Aorta (tissue), 5 donors: ENCODE measurements around the gene NADK. TPM values are rescaled to one million over a fixed set of nuclear protein-coding genes. Genes with fewer than 3 reads are reported as not detected.

Source experiments
- ATAC-seq: fragments of 200-7000 bp; cut with Tn5 transposase; one replicate; pipeline ENCODE4 v1.9.1; 2022; ENCODE audit warnings: moderate library complexity; ENCODE audit not compliant: low FRiP score
- DNase-seq, 2 donors: peaks; one replicate each; pipeline ENCODE4 v3.0.0-alpha.2; 2020
- H3K27ac ChIP-seq, 2 donors: one replicate each; pipeline ENCODE4 v1.5.1; 2013; ENCODE audit warnings: low read length in 2 of 2, mild to moderate bottlenecking in 2 of 2, moderate library complexity in 2 of 2, control low read depth in 1 of 2, inconsistent platforms in 1 of 2, low read depth in 1 of 2
- H3K27me3 ChIP-seq, 2 donors: one replicate each; pipeline ENCODE4 v1.6.1; 2013; ENCODE audit warnings: control low read depth in 1 of 2, low read length in 1 of 2, mild to moderate bottlenecking in 1 of 2, moderate library complexity in 1 of 2; ENCODE audit not compliant: insufficient read depth in 2 of 2, control insufficient read depth in 1 of 2
- H3K36me3 ChIP-seq, 2 donors: one replicate each; pipeline ENCODE4 v1.6.1; 2013; ENCODE audit warnings: control low read depth in 1 of 2, low read length in 1 of 2, mild to moderate bottlenecking in 1 of 2; ENCODE audit not compliant: insufficient read depth in 2 of 2, control insufficient read depth in 1 of 2
- H3K4me1 ChIP-seq, 2 donors: one replicate each; pipeline ENCODE4 v1.6.1; 2013; ENCODE audit warnings: low read length in 2 of 2, control low read depth in 1 of 2, mild to moderate bottlenecking in 1 of 2, moderate library complexity in 1 of 2; ENCODE audit not compliant: insufficient read depth in 2 of 2, control insufficient read depth in 1 of 2
- H3K4me3 ChIP-seq, 2 donors: one replicate each; pipeline ENCODE4 v1.5.1; 2013; ENCODE audit warnings: low read length in 2 of 2, control low read depth in 1 of 2, mild to moderate bottlenecking in 1 of 2
- H3K9me3 ChIP-seq: one replicate; pipeline ENCODE4 v1.6.1; 2013; ENCODE audit warnings: mild to moderate bottlenecking, low read length; ENCODE audit not compliant: control insufficient read depth
- WGBS, 2 donors: extraction: QIAGEN DNeasy Blood & Tissue Kit; methylation state at CpG; one replicate each; pipeline ENCODE4 v1.1.7; 2013; 5-methylcytosine and 5-hydroxymethylcytosine counted together
- intact Hi-C, 2 donors: fragments of 100-400 bp; cut with DNase I; formaldehyde crosslinking; loops; one replicate each; pipeline versions ENCODE4 v1.14.2 to v1.15.0; 2022
- polyA plus RNA-seq, 2 donors: library from polyadenylated mRNA; stranded (reverse); fragments of 200-250 nt; gene quantifications; one replicate each; pipeline ENCODE4 v1.2.3, GENCODE V29; 2013
- total RNA-seq, 2 donors: library from RNA; stranded (reverse); fragmentation: NEBNext Ultra II Directional; extraction: Animal tissue kit (Norgen Biotek cat#: 25700); gene quantifications; one replicate each; pipeline ENCODE4 v1.2.1, GENCODE V29; 2021
- donor health status: healthy with polysubstance abuse.
- donor health status: Bipolar disorder and iron deficiency.
- donor health status: DM: no; HTN: no; CAD: no.
- donor health status: DM: no; HTN: no; CAD: no.
- donor health status: DM: yes; HTN: yes; CAD: no.

Gene NADK
- total and polyA plus RNA-seq, 4 donors = 66.0 to 87.7 (median 77.6) TPM

DNA sequence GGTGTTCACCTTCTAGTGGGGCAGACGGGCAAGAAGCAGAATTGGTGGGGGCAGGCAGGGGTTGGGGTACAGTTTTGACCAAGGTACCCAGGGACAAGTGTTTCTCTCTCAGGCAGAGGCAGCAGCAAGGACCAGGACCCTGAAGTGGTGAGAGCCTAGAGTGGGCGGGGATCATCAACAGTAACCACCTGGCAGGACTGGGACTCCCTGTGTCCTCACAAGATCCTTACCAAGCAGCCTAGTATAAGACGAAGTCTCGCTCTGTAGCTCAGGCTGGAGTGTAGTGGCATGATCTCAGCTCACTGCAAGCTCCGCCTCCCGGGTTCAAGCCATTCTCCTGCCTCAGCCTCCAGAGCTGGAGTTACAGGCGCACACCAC lies 3.2 kb upstream of the NADK start:
- WGBS, 2 donors = 68 to 70% methylated on average over 7 of the region's 7 CpGs
- ATAC-seq = no peak

DNA sequence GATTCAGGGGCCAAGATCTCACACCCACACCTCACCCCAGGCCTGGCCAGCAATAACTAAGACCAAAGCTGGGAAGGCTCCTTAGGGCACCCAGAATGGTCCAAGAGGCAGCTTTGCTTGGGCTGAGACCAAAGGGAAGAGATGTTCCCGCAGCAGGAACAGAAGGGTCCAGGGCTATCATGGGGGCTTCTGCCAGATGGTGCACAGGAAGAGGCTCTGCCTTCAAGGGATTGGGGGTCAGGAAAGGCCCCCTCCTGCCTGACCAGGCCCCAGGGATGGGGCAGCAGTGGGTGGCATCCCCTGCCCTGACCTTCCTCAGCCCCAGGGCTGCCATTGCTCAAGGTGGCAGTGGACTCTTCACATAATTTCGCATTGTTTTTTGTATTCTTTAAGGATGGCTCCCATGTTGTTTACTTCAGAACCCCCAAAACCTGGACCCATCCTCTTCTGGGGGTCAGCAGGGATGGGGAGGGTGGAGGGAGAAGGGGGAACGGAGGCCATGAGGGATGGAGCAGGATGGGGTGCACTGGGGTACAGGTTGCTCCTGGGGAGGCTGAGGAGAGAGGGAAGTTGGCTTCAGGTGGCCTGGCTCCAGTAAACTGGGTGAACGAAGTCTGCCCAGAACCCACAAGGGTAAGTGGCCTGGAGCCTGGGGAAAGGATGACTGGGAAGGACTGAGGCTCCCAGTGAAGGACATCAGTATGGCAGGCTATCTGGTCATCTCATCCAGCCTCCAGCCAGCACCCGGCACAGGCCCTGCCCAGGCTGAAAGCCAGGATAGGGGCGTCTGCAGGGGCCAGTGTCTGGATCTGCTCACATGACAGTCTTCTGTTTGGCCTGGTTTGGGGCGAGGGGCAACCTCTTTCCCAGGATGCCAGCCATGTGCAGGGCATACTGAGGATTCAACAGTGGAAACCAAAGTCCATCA lies 2.6 kb upstream of the NADK start:
- DNase-seq (no peak), ATAC-seq (no peak)
- intact Hi-C loops = loop anchor here in 1 of 2 donors (5.0 kb wide), 1 partner anchor 111 kb away; the partner anchor contains the start of gene GNB1
- H3K36me3 ChIP-seq = no peaks in the 10 kb centered on the region
- H3K4me1 ChIP-seq = peaks cover 0 to 2% of the 10 kb centered on the region in 2 donors
- no peak overlapping the region for H3K4me3 ChIP-seq
- no peak overlapping the region for H3K27ac ChIP-seq
- 70 to 73% methylated on average over 7 of the region's 7 CpGs for WGBS, 2 donors
- H3K9me3 ChIP-seq = no peaks in the 10 kb centered on the region
- H3K27me3 ChIP-seq = no peaks in the 10 kb centered on the region

More for the DNA sequence above, 3.2 kb upstream of the NADK start:
- no peak overlapping the region for H3K4me3 ChIP-seq
- H3K36me3 ChIP-seq = no peaks in the 10 kb centered on the region
- H3K9me3 ChIP-seq = no peaks in the 10 kb centered on the region
- H3K4me1 ChIP-seq = no peaks in the 10 kb centered on the region
- DNase-seq = no peak
- intact Hi-C loops = loop anchor here in 1 of 2 donors (5.0 kb wide), 1 partner anchor 111 kb away; the partner anchor contains the start of gene GNB1
- no peak overlapping the region for H3K27ac ChIP-seq
- H3K27me3 ChIP-seq = no peaks in the 10 kb centered on the region

DNA sequence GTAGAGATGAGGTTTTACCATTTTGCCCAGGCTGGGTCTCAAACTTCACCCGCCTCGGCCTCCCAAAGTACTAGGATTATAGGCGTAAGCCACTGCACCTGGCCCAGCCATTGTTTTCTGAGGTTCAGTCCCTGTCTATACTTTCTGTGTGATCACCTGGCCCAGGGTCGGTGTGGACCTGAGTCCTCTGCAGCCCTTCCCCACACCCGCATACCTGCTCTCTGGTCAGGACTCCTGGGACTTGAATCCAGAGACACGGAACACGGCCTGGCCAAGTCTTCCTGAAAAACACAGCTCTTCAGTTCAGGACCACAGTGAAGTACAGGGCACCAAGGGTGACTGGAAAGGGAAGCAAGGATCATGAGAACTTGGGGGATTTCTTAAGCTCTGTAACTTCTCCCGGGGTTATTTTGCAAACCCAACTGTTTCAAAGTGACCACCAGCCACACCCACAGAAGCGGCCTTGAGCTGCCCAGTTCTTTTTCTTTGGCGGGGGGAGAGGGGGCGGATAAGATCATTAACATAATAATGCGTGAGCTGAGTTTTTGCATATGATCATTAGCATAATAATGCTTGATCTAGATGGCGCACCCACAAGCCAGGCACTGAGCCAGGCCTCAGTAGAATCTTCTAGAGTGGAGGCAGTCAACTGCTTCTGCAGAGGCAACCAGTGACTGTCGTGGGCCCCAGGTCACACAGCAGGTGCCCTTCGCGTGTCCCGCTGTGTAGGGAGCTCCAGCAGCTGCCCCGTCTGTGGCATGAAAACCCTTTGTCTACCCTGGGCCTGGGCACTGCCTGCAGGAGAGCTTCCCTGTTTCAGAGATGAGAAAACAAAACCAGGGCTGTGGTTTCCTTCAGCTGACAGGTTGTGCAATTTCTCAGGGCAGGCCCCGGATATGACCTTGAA lies 1.7 kb upstream of the NADK start:
- no peaks in the 10 kb centered on the region for H3K36me3 ChIP-seq
- DNase-seq (peak; percentile 77 to 80), ATAC-seq (peak; percentile 2)
- no peaks in the 10 kb centered on the region for H3K9me3 ChIP-seq
- no peaks in the 10 kb centered on the region for H3K27me3 ChIP-seq
- intact Hi-C loops = loop anchor here in 1 of 2 donors (5.0 kb wide), 1 partner anchor 112 kb away; the partner anchor contains the start of gene GNB1
- no peak overlapping the region for H3K27ac ChIP-seq
- H3K4me3 ChIP-seq = no peak overlapping the region
- 77 to 81% methylated on average over 19 of the region's 19 CpGs for WGBS, 2 donors
- H3K4me1 ChIP-seq = peaks cover 0 to 3% of the 10 kb centered on the region in 2 donors

DNA sequence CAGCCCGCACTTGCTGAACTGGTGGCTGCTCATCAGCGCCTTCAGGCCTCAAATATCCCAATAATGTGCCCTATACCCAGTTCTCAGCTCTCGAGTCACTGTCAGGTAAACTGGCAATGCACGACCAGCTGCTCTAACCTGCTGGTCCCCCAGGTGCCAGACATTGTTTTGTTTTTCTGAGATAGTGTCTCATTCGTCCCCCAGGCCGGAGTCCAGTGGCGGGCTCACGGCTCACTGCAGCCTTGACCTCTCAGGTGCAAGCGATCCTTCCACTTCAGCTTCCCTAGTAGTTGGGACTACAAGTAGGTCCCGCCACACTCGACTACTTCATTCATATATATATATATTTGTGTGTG lies 1.0 kb upstream of the NADK start:
- H3K4me3 ChIP-seq = no peak overlapping the region
- intact Hi-C loops = no loop called here
- no peak for ATAC-seq

DNA sequence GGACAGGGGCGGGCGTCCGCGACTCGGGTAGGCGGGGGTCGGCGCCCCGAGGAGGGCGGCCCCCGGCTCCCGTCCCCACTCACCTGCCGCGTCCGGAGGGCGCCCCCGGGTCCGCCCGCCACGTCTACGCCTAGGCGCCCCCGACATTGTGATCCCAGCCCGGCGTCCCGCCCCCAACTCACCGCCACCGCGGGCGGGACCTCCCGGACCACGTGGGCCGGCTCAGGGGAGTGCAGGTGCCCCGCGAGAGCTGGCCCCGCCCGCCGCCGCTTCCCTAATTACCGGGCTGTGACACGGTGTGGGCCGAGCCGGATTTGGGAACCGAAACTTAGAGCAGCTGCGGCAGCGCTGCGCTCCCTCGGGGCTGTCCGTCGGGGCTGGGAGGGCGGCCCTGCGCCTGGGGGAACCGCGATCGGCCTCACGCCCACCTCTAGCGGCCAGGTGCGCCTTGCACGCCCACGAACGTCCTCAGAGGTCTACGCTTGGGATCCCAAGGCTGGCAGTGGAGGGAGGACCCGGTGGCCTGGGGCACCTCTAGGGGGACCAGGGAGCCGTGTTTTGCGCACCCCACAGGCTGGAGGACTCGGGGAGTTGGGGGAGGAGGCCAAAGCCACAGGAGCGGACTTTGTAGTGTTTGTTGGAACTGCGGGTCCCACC lies 521 bp upstream of the NADK start:
- intact Hi-C loops = no loop called here
- ATAC-seq = peak; percentile 28
- Histone ChIP-seq H3K9me3 (no peaks in the 10 kb centered on the region), H3K4me1 (peaks cover 0 to 3% of the 10 kb centered on the region in 2 donors), H3K27me3 (no peaks in the 10 kb centered on the region), H3K4me3 (peak overlapping the region; percentile 53 to 83), H3K36me3 (no peaks in the 10 kb centered on the region), H3K27ac (no peak overlapping the region)
- peak; percentile 90 to 91 for DNase-seq
- WGBS, 2 donors = 3% methylated on average over 59 to 68 of the region's 68 CpGs

More for the DNA sequence above, 1.0 kb upstream of the NADK start:
- 77 to 78% methylated on average over 11 of the region's 11 CpGs for WGBS, 2 donors
- Histone ChIP-seq H3K36me3 (no peaks in the 10 kb centered on the region), H3K27me3 (no peaks in the 10 kb centered on the region), H3K27ac (no peak overlapping the region), H3K4me1 (peaks cover 0 to 3% of the 10 kb centered on the region in 2 donors), H3K9me3 (no peaks in the 10 kb centered on the region)
- DNase-seq = no peak

DNA sequence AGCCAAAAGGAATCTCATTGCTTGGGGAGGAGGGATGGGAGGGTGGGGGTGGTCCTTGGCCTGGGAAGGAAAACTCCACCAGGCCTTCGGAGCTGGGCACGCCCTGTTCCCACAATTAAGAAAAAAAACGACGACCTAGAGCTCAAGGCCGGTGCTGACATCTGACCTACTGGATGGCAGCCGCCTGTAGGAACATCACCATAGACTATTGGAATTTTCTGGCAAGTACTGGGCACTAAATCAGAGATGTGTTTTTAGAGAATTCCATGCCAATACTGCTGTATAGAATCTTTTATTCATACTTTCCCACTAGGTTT lies 729 bp downstream of the NADK start:
- DNase-seq (no peak), ATAC-seq (peak; percentile 71)
- Histone ChIP-seq H3K4me3 (peak overlapping the region; percentile 53 to 83), H3K27me3 (no peaks in the 10 kb centered on the region), H3K9me3 (no peaks in the 10 kb centered on the region), H3K27ac (peak overlapping the region; percentile 43 to 60), H3K4me1 (peaks cover 0 to 3% of the 10 kb centered on the region in 2 donors), H3K36me3 (no peaks in the 10 kb centered on the region)
- intact Hi-C loops = no loop called here
- 0% methylated on average over 6 of the region's 6 CpGs for WGBS, 2 donors

DNA sequence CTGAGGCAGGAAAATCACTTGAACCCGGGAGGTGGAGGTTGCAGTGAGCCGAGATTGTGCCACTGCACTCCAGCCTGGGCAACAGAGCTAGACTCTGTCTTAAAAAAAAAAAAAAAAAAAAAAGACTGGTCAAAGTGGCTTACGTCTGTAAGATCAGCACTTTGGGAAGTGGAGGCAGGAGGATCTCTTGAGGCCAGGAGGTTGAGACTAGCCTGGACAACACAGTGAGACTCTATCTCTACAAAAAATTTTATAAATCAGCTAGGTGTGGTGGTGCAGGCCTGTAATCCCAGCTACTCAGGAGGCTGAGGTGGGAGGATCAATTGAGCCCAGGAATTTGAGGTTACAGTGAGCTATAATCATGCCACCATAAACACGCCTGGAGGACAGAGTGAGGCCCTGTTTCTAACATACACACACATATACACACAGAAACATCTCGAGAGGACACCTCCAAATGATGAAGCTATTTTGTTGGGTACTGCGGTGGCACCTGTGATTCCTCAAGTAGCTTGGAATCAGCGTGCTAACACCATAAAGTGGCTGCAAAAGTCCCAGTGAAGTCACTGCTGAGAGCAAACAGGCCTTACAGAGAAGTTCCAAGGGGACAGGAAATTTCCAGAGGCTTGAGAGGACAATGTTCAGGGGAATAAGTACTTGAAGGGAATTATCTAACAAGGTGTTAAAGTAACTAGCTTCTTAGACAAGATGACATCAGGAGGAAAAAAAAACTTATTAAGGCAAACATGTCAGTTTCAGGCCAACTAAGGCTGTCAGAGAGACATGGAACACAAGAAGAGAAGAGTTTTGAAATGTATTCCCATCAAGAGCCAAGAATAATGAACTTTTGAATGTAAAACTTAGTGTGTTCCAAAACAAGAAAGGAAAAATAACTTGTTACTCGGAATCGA lies 1.3 kb downstream of the NADK start:
- no peak overlapping the region for H3K4me3 ChIP-seq
- no peak for ATAC-seq
- WGBS, 2 donors = 35 to 48% methylated on average over 7 to 9 of the region's 9 CpGs
- H3K36me3 ChIP-seq = no peaks in the 10 kb centered on the region
- H3K27ac ChIP-seq = peak overlapping the region in 1 of 2 donors; percentile 62
- H3K9me3 ChIP-seq = no peaks in the 10 kb centered on the region
- peaks cover 0 to 3% of the 10 kb centered on the region in 2 donors for H3K4me1 ChIP-seq
- DNase-seq = no peak
- no peaks in the 10 kb centered on the region for H3K27me3 ChIP-seq
- intact Hi-C loops = no loop called here
